SK-N-DZ (cell line): ENCODE data around the gene HSPA9.
"Not testable (repeated sequence)": the region's sequence is repeated elsewhere in the genome, so short reads cannot be mapped to it uniquely, and the experiment has no call there.

Experiments
- DNase-seq: peaks from one replicate; pipeline ENCODE4 v3.0.0-alpha.2; 2015; ENCODE audit warnings: low spot score
- small RNA-seq, 2 experiments: library from RNA; depleted of rRNA; stranded (forward); fragments of <200 nt; gene quantifications; one replicate each; pipeline ENCODE3, GENCODE V24; 2014

Gene HSPA9

GRCh38 chr5:138533973-138534941 lies 40.9 kb downstream of the HSPA9 start:
- no peak for DNase-seq

GRCh38 chr5:138529812-138530211 lies 45.4 kb downstream of the HSPA9 start:
- DNase-seq, result no peak

GRCh38 chr5:138528744-138529469 lies 46.3 kb downstream of the HSPA9 start:
- DNase-seq, result no peak

- no peak for DNase-seq
Observed at GRCh38 chr5:138528208-138528607, 47.0 kb downstream of the HSPA9 start.

GRCh38 chr5:138527170-138527569 lies 48.0 kb downstream of the HSPA9 start:
- no peak for DNase-seq

- no peak for DNase-seq
Observed at GRCh38 chr5:138523406-138523805, 51.8 kb downstream of the HSPA9 start.

- no peak for DNase-seq
Observed at GRCh38 chr5:138520971-138521370, 54.2 kb downstream of the HSPA9 start.

GRCh38 chr5:138517437-138517836 lies 57.8 kb downstream of the HSPA9 start:
- DNase-seq, result no peak

- DNase-seq, result no peak
Observed at GRCh38 chr5:138515556-138516245, 59.5 kb downstream of the HSPA9 start.

GRCh38 chr5:138514021-138514420 lies 61.2 kb downstream of the HSPA9 start:
- DNase-seq, result no peak

GRCh38 chr5:138508958-138509357 lies 66.2 kb downstream of the HSPA9 start:
- no peak for DNase-seq

- not testable (repeated sequence) for DNase-seq
Observed at GRCh38 chr5:138507485-138507884, 67.7 kb downstream of the HSPA9 start.

GRCh38 chr5:138506370-138507306 lies 68.6 kb downstream of the HSPA9 start:
- DNase-seq, result no peak

GRCh38 chr5:138504799-138505198 lies 70.4 kb downstream of the HSPA9 start:
- no peak for DNase-seq

Small RNAs within 50 kb of the gene (small RNA-seq; reads per million reads assigned to genes)
- 38.2 to 328 reads per million in 2 experiments for gene RF00154
- 0 to 0.08 reads per million in 2 experiments for gene RF01210
- 150 to 1,468 reads per million in 2 experiments for gene SNORD63
